ENCODE data around the gene TMEM151B. TPM values are rescaled to one million over a fixed set of nuclear protein-coding genes. Genes with fewer than 3 reads are reported as not detected.

Gene TMEM151B
- total RNA-seq, 2 donors from 2014 or later, result 0.11 to 2.6 TPM

GRCh38 chr6:44309092-44309491, 38.8 kb downstream of the TMEM151B start:
- DNase-seq (ENCODE audit: low spot score), result no peak

GRCh38 chr6:44309631-44310030, 39.4 kb downstream of the TMEM151B start:
- H3K4me1 ChIP-seq, result peaks cover 0 to 14% of the 10 kb centered on the region in 2 donors
- H3K9me3 ChIP-seq, result no peaks in the 10 kb centered on the region
- no peak overlapping the region for H3K27ac ChIP-seq
- peaks cover 56% of the 10 kb centered on the region for H3K36me3 ChIP-seq
- H3K4me3 ChIP-seq, result no peak overlapping the region
- no peak for DNase-seq (ENCODE audit: low spot score)
- TF ChIP-seq, protein P1, sequence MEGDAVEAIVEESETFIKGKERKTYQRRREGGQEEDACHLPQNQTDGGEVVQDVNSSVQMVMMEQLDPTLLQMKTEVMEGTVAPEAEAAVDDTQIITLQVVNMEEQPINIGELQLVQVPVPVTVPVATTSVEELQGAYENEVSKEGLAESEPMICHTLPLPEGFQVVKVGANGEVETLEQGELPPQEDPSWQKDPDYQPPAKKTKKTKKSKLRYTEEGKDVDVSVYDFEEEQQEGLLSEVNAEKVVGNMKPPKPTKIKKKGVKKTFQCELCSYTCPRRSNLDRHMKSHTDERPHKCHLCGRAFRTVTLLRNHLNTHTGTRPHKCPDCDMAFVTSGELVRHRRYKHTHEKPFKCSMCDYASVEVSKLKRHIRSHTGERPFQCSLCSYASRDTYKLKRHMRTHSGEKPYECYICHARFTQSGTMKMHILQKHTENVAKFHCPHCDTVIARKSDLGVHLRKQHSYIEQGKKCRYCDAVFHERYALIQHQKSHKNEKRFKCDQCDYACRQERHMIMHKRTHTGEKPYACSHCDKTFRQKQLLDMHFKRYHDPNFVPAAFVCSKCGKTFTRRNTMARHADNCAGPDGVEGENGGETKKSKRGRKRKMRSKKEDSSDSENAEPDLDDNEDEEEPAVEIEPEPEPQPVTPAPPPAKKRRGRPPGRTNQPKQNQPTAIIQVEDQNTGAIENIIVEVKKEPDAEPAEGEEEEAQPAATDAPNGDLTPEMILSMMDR (IDR thresholded peaks at IDR 0.05), result no peak
- no peaks in the 10 kb centered on the region for H3K27me3 ChIP-seq

More at GRCh38 chr6:44309092-44309491, 38.8 kb downstream of the TMEM151B start:
- Histone ChIP-seq H3K27ac (no peak overlapping the region), H3K9me3 (no peaks in the 10 kb centered on the region), H3K4me1 (peaks cover 0 to 14% of the 10 kb centered on the region in 2 donors), H3K4me3 (no peak overlapping the region), H3K27me3 (no peaks in the 10 kb centered on the region), H3K36me3 (peaks cover 61% of the 10 kb centered on the region)
- TF ChIP-seq, protein P1 (IDR thresholded peaks at IDR 0.05), result no peak

DNA sequence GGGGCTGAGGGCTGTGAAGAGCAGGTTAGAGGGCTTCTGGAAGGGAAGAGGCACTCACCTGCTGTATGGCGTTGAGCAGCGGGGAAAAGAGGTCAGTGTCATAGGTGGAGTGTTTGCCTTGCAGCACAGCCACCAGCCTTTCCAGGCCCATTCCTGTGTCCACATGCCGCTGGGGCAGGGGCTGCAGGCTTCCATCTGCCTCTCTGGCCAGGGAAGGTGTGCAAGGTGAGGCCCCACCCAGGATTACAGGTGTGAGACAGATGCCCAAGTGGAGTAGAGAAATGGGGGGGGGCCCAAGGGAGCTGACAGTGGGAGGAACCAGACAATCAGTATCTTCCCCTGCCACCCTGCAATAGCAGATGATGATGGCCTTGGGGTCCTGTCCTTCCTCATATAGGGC, 40.0 kb downstream of the TMEM151B start:
- no peaks in the 10 kb centered on the region for H3K9me3 ChIP-seq
- no peak for DNase-seq (ENCODE audit: low spot score)
- H3K36me3 ChIP-seq, result peaks cover 50% of the 10 kb centered on the region

GRCh38 chr6:44311304-44311703, 41.1 kb downstream of the TMEM151B start:
- no peak overlapping the region for H3K27ac ChIP-seq
- no peak overlapping the region for H3K4me3 ChIP-seq
- TF ChIP-seq, protein P1 (IDR thresholded peaks at IDR 0.05), result no peak
- peaks cover 0 to 14% of the 10 kb centered on the region in 2 donors for H3K4me1 ChIP-seq
- H3K27me3 ChIP-seq, result no peaks in the 10 kb centered on the region
- peaks cover 45% of the 10 kb centered on the region for H3K36me3 ChIP-seq
- no peak for DNase-seq (ENCODE audit: low spot score)
- H3K9me3 ChIP-seq, result no peaks in the 10 kb centered on the region

More for the DNA sequence above, 40.0 kb downstream of the TMEM151B start:
- H3K27ac ChIP-seq, result no peak overlapping the region
- TF ChIP-seq, protein P1 (IDR thresholded peaks at IDR 0.05), result no peak
- H3K27me3 ChIP-seq, result no peaks in the 10 kb centered on the region
- peaks cover 0 to 14% of the 10 kb centered on the region in 2 donors for H3K4me1 ChIP-seq
- H3K4me3 ChIP-seq, result no peak overlapping the region

DNA sequence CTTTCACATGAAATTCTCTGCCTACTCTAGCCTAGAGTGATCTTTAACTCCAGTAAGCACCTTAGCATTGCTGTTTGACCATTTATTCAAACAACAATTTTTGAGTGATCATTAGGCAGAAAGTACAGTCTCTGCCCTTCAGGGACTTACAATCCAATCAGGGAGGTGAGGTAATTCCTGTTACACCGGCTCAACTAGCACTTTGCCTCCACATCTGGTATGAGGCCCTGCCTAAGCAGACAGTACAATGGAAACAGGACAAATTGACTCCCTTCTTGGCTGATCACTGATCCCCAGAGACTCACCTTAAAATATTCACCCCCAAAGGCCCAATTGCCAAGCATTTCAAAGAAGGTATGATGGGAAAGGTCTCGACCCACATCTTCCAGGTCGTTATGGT, 41.5 kb downstream of the TMEM151B start:
- no peak for DNase-seq (ENCODE audit: low spot score)
- Histone ChIP-seq H3K4me1 (peaks cover 0 to 14% of the 10 kb centered on the region in 2 donors), H3K9me3 (no peaks in the 10 kb centered on the region), H3K27ac (no peak overlapping the region), H3K36me3 (peaks cover 41% of the 10 kb centered on the region), H3K4me3 (no peak overlapping the region), H3K27me3 (no peaks in the 10 kb centered on the region)
- TF ChIP-seq, protein P1 (IDR thresholded peaks at IDR 0.05), result no peak

Measured in right atrium auricular region (tissue), 2 donors.